Forelimb muscle (tissue), 1 donor: ENCODE measurements around the gene SYT11. TPM values are rescaled to one million over a fixed set of nuclear protein-coding genes. Genes with fewer than 3 reads are reported as not detected.
"Not testable (repeated sequence)": the region's sequence is repeated elsewhere in the genome, so short reads cannot be mapped to it uniquely, and the experiment has no call there.

ENCODE experiments used
- DNase-seq: peaks from one replicate; pipeline ENCODE4 v3.0.0-alpha.2; 2013; ENCODE audit warnings: low read depth
- polyA plus RNA-seq: library from polyadenylated mRNA; unstranded; fragments of 120-200 nt; gene quantifications from one replicate; pipeline ENCODE4 v1.2.1, GENCODE V29; 2013; ENCODE audit not compliant: insufficient read length

The SYT11 gene
- 14.1 TPM for polyA plus RNA-seq

- DNase-seq, result peak; percentile 97
These were observed at the start of gene SYT11 for GRCh38 chr1:155859234-155859829. SYT11 (plus strand) TSS chr1:155859567; CDS start chr1:155859762, 195 bp downstream.

GRCh38 chr1:155812878-155813277 lies 46.5 kb upstream of the SYT11 start:
- DNase-seq, result no peak

GRCh38 chr1:155813672-155814071 lies 45.7 kb upstream of the SYT11 start:
- DNase-seq, result no peak

- no peak for DNase-seq
These were observed 43.0 kb upstream of the SYT11 start for GRCh38 chr1:155816351-155816750.

- no peak for DNase-seq
These were observed 31.9 kb upstream of the SYT11 start for GRCh38 chr1:155827450-155827849.

GRCh38 chr1:155831279-155831976 lies 27.9 kb upstream of the SYT11 start:
- no peak for DNase-seq

GRCh38 chr1:155833665-155834295 lies 25.6 kb upstream of the SYT11 start:
- DNase-seq, result no peak

- DNase-seq, result no peak
These were observed 25.0 kb upstream of the SYT11 start for GRCh38 chr1:155834296-155834926.

- DNase-seq, result not testable (repeated sequence)
These were observed 24.4 kb upstream of the SYT11 start for GRCh38 chr1:155834927-155835399.

- no peak for DNase-seq
These were observed 23.8 kb upstream of the SYT11 start for GRCh38 chr1:155835548-155835947.

- DNase-seq, result no peak
These were observed 19.0 kb upstream of the SYT11 start for GRCh38 chr1:155840386-155840785.

- no peak for DNase-seq
These were observed 14.4 kb upstream of the SYT11 start for GRCh38 chr1:155844860-155845421.

GRCh38 chr1:155847823-155848529 lies 11.4 kb upstream of the SYT11 start:
- DNase-seq, result no peak

- DNase-seq, result no peak
These were observed 9.0 kb upstream of the SYT11 start for GRCh38 chr1:155850345-155850744.

- DNase-seq, result no peak
These were observed 3.0 kb upstream of the SYT11 start for GRCh38 chr1:155856257-155856974.

GRCh38 chr1:155856975-155857930 lies 2.1 kb upstream of the SYT11 start, which contains the start of gene GON4L:
GON4L (minus strand) TSS chr1:155857214; CDS start chr1:155853780, 3,434 bp downstream.
- peak; percentile 91 for DNase-seq

GRCh38 chr1:155858800-155859233 lies 550 bp upstream of the SYT11 start:
- DNase-seq, result no peak

- DNase-seq, result no peak
These were observed 809 bp downstream of the SYT11 start for GRCh38 chr1:155859881-155860871.
